H9 (cell line): Measurements from ENCODE around the gene HEATR5A. TPM values are rescaled to one million over a fixed set of nuclear protein-coding genes. Genes with fewer than 3 reads are reported as not detected.

Source experiments
- DNase-seq: peaks from one replicate; pipeline ENCODE4 v3.0.0-alpha.2; 2017
- H2AFZ ChIP-seq: one replicate; pipeline ENCODE4 v1.6.1; 2013; ENCODE audit warnings: mild to moderate bottlenecking, low read length, control low read depth, moderate library complexity
- H2AK5ac ChIP-seq: 2 replicates; pipeline ENCODE4 v1.6.1; 2013; ENCODE audit warnings: low read length, control low read depth, mixed read lengths; ENCODE audit not compliant: insufficient read length
- H2BK120ac ChIP-seq: one replicate; pipeline ENCODE4 v1.6.1; 2013; ENCODE audit warnings: low read depth, mild to moderate bottlenecking, low read length, control low read depth, inconsistent platforms; ENCODE audit not compliant: poor library complexity, severe bottlenecking
- H2BK12ac ChIP-seq: 2 replicates; pipeline ENCODE4 v1.6.1; 2013; ENCODE audit warnings: low read length, control low read depth, mixed read lengths, low read depth; ENCODE audit not compliant: insufficient read length
- H2BK15ac ChIP-seq: 2 replicates; pipeline ENCODE4 v1.6.1; 2013; ENCODE audit warnings: low read depth, low read length, control low read depth
- H2BK20ac ChIP-seq: one replicate; pipeline ENCODE4 v1.6.1; 2013; ENCODE audit warnings: low read depth, mild to moderate bottlenecking, low read length, control low read depth, inconsistent platforms; ENCODE audit not compliant: poor library complexity, severe bottlenecking
- H2BK5ac ChIP-seq: 2 replicates; pipeline ENCODE4 v1.6.1; 2013; ENCODE audit warnings: low read length, control low read depth, mixed read lengths; ENCODE audit not compliant: insufficient read length
- H3K14ac ChIP-seq: 2 replicates; pipeline ENCODE4 v1.6.1; 2013; ENCODE audit warnings: low read length, control low read depth; ENCODE audit not compliant: insufficient read depth
- H3K18ac ChIP-seq: 2 replicates; pipeline ENCODE4 v1.6.1; 2013; ENCODE audit warnings: low read depth, mild to moderate bottlenecking, mixed read lengths, low read length, control low read depth; ENCODE audit not compliant: insufficient read length
- H3K23ac ChIP-seq: 2 replicates; pipeline ENCODE4 v1.6.1; 2013; ENCODE audit warnings: low read length, control low read depth, mixed read lengths, low read depth; ENCODE audit not compliant: insufficient read length
- H3K23me2 ChIP-seq: 2 replicates; pipeline ENCODE4 v1.6.1; 2013; ENCODE audit warnings: low read depth, mild to moderate bottlenecking, mixed read lengths, low read length, control low read depth; ENCODE audit not compliant: insufficient read length, poor library complexity, severe bottlenecking
- H3K27ac ChIP-seq: 2 replicates; pipeline ENCODE4 v1.5.1; 2013; ENCODE audit warnings: low read length, control low read depth, mixed read lengths, low read depth; ENCODE audit not compliant: insufficient read length
- H3K27me3 ChIP-seq: 2 replicates; pipeline ENCODE4 v1.6.1; 2013; ENCODE audit warnings: low read length, control low read depth, inconsistent platforms; ENCODE audit not compliant: insufficient read depth
- H3K4ac ChIP-seq: 2 replicates; pipeline ENCODE4 v1.6.1; 2013; ENCODE audit warnings: low read depth, mild to moderate bottlenecking, control low read depth, inconsistent platforms, low read length, moderate library complexity
- H3K4me1 ChIP-seq: 2 replicates; pipeline ENCODE4 v1.6.1; 2013; ENCODE audit warnings: low read length, control low read depth, inconsistent platforms; ENCODE audit not compliant: insufficient read depth
- H3K4me2 ChIP-seq: 2 replicates; pipeline ENCODE4 v1.6.1; 2013; ENCODE audit warnings: low read length, control low read depth, mixed read lengths; ENCODE audit not compliant: insufficient read length, insufficient read depth
- H3K56ac ChIP-seq: 2 replicates; pipeline ENCODE4 v1.6.1; 2013; ENCODE audit warnings: low read depth, mild to moderate bottlenecking, mixed read lengths, low read length, control low read depth; ENCODE audit not compliant: insufficient read length
- H3K79me1 ChIP-seq: 2 replicates; pipeline ENCODE4 v1.6.1; 2013; ENCODE audit warnings: low read depth, mild to moderate bottlenecking, moderate library complexity, low read length, control low read depth, inconsistent platforms; ENCODE audit not compliant: insufficient read depth, poor library complexity, severe bottlenecking
- H3K79me2 ChIP-seq: 2 replicates; pipeline ENCODE4 v1.6.1; 2013; ENCODE audit warnings: low read length, control low read depth, inconsistent platforms; ENCODE audit not compliant: insufficient read depth
- H3K9ac ChIP-seq: 2 replicates; pipeline ENCODE4 v1.6.1; 2013; ENCODE audit warnings: low read length, control low read depth, mixed read lengths; ENCODE audit not compliant: insufficient read length; ENCODE audit errors: extremely low read depth
- H3K9me3 ChIP-seq: one replicate; pipeline ENCODE4 v1.6.1; 2013; ENCODE audit warnings: low read depth, low read length, inconsistent platforms; ENCODE audit not compliant: control insufficient read depth
- H3T11ph ChIP-seq: one replicate; pipeline ENCODE4 v1.6.1; 2013; ENCODE audit warnings: mild to moderate bottlenecking, low read length, control low read depth, inconsistent platforms
- H4K20me1 ChIP-seq: one replicate; pipeline ENCODE4 v1.6.1; 2013; ENCODE audit not compliant: control insufficient read depth, insufficient read length, insufficient read depth
- H4K5ac ChIP-seq: 2 replicates; pipeline ENCODE4 v1.6.1; 2013; ENCODE audit warnings: low read depth, mild to moderate bottlenecking, mixed read lengths, low read length, control low read depth; ENCODE audit not compliant: insufficient read length
- H4K8ac ChIP-seq: replicated peaks from 2 replicates; pipeline ENCODE4 v1.6.1; 2013; ENCODE audit warnings: low read length, control low read depth, mixed read lengths, low read depth; ENCODE audit not compliant: insufficient read length
- H4K91ac ChIP-seq: 2 replicates; pipeline ENCODE4 v1.6.1; 2013; ENCODE audit warnings: low read depth, mild to moderate bottlenecking, moderate library complexity, mixed read lengths, low read length, control low read depth; ENCODE audit not compliant: insufficient read length
- H3K27ac Mint-ChIP-seq, 3 experiments: 2 replicates in 2 of 3; 3 replicates in 1 of 3; pipeline ENCODE4 v1.8.0; 2020 to 2021; ENCODE audit warnings: mixed read lengths in 3 of 3, mild to moderate bottlenecking in 1 of 3, moderate library complexity in 1 of 3
- H3K27me3 Mint-ChIP-seq: 2 replicates; pipeline ENCODE4 v1.8.0; 2021; ENCODE audit warnings: low read depth, mild to moderate bottlenecking, moderate library complexity, mixed read lengths
- H3K36me3 Mint-ChIP-seq, 3 experiments: 2 replicates in 2 of 3; 3 replicates in 1 of 3; pipeline ENCODE4 v1.8.0; 2020 to 2021; ENCODE audit warnings: low read depth in 3 of 3, mixed read lengths in 3 of 3; ENCODE audit not compliant: insufficient read depth in 1 of 3
- H3K4me1 Mint-ChIP-seq, 2 experiments: 2 replicates each; pipeline ENCODE4 v1.8.0; 2020; ENCODE audit warnings: mixed read lengths in 2 of 2
- H3K4me3 Mint-ChIP-seq, 2 experiments: 2 replicates in 1 of 2; 3 replicates in 1 of 2; pipeline ENCODE4 v1.8.0; 2020 to 2021; ENCODE audit warnings: mild to moderate bottlenecking in 2 of 2, mixed read lengths in 2 of 2, moderate library complexity in 1 of 2
- H3K9me3 Mint-ChIP-seq, 2 experiments: 2 replicates in 1 of 2; 3 replicates in 1 of 2; pipeline ENCODE4 v1.8.0; 2020; ENCODE audit warnings: mild to moderate bottlenecking in 2 of 2, mixed read lengths in 2 of 2, moderate library complexity in 1 of 2
- CTCF ChIP-seq: fragments of 200-600 bp; sonication (generic); conservative IDR thresholded peaks from 3 replicates; pipeline ENCODE4 v1.8.0; 2021; ENCODE audit warnings: antibody characterized with exemption, mild to moderate bottlenecking
- WGBS: extraction: QIAGEN DNeasy Blood & Tissue Kit; methylation state at CpG from one replicate; pipeline ENCODE4 v1.1.7; 2013; ENCODE audit warnings: missing lambda C conversion rate, low lambda C conversion rate, mixed read lengths; ENCODE audit not compliant: insufficient read length; ENCODE audit errors: extremely low coverage; 5-methylcytosine and 5-hydroxymethylcytosine counted together
- total RNA-seq: library from RNA; stranded (reverse); gene quantifications from 2 replicates; pipeline ENCODE4 v1.2.1, GENCODE V29; 2021

Gene HEATR5A
- total RNA-seq, 1 experiment from 2014 or later = 21.2 TPM

- Histone ChIP-seq H3K9ac (no peak overlapping the region), H2BK15ac (no peak overlapping the region), H3K23ac (no peak overlapping the region), H2BK120ac (no peak overlapping the region), H3K79me1 (no peaks in the 10 kb centered on the region), H3T11ph (no peak overlapping the region), H3K23me2 (no peaks in the 10 kb centered on the region), H4K5ac (no peak overlapping the region), H4K20me1 (no peaks in the 10 kb centered on the region), H4K91ac (no peak overlapping the region), H3K56ac (no peak overlapping the region), H3K4me1 (no peaks in the 10 kb centered on the region), H2AFZ (no peak overlapping the region), H3K4ac (no peak overlapping the region), H3K14ac (no peak overlapping the region), H2BK20ac (no peak overlapping the region), H3K27ac (no peak overlapping the region), H3K18ac (no peak overlapping the region), H3K4me2 (no peak overlapping the region), H3K79me2 (no peaks in the 10 kb centered on the region), H4K8ac (no peak overlapping the region), H2AK5ac (no peak overlapping the region), H3K27me3 (no peaks in the 10 kb centered on the region), H2BK12ac (no peak overlapping the region), H3K9me3 (no peaks in the 10 kb centered on the region), H2BK5ac (no peak overlapping the region)
- Mint-ChIP-seq H3K36me3 (peaks cover 2 to 4% (median 4%) of the 10 kb centered on the region in 3 experiments; a peak in 6 of 7 replicates), H3K4me3 (no peak overlapping the region), H3K4me1 (no peaks in the 10 kb centered on the region), H3K27ac (no peak overlapping the region), H3K27me3 (no peaks in the 10 kb centered on the region; the same call in 1 of the 2 replicates), H3K9me3 (peaks cover 0 to 2% of the 10 kb centered on the region in 2 experiments; a peak in 3 of 5 replicates)
- DNase-seq = no peak
- no CpG with 5 or more reads among the region's 2 CpGs for WGBS
- no peak for TF ChIP-seq CTCF
Measured at GRCh38 chr14:31323419-31323818, 96.9 kb downstream of the HEATR5A start.
